ENCODE data around the gene OGFOD2. TPM values are rescaled to one million over a fixed set of nuclear protein-coding genes. Genes with fewer than 3 reads are reported as not detected.

Gene OGFOD2
- total RNA-seq, 1 donor from 2014 or later: 19.5 TPM

GRCh38 chr12:122942637-122943036 lies 32.4 kb upstream of the OGFOD2 start:
- TF ChIP-seq CTCF (IDR thresholded peaks at IDR 0.05): no peak
- H3K27me3 ChIP-seq (ENCODE audit: low read depth): no peaks in the 10 kb centered on the region
- intact Hi-C loops (cut with DNase I): no loop called here
- no peak overlapping the region for H3K4me3 ChIP-seq
- no peaks in the 10 kb centered on the region for H3K36me3 ChIP-seq
- peak overlapping the region; percentile 67 for H3K27ac ChIP-seq
- no peaks in the 10 kb centered on the region for H3K9me3 ChIP-seq
- H3K4me1 ChIP-seq: peaks cover 39% of the 10 kb centered on the region
- DNase-seq: no peak
- peak in 1 of 2 donors; percentile 41 for ATAC-seq

GRCh38 chr12:122943196-122943595 lies 31.8 kb upstream of the OGFOD2 start:
- no peak for TF ChIP-seq CTCF (IDR thresholded peaks at IDR 0.05)
- Histone ChIP-seq H3K9me3 (no peaks in the 10 kb centered on the region), H3K27me3 (ENCODE audit: low read depth) (no peaks in the 10 kb centered on the region), H3K27ac (peak overlapping the region; percentile 67), H3K4me3 (no peak overlapping the region), H3K4me1 (peaks cover 42% of the 10 kb centered on the region), H3K36me3 (no peaks in the 10 kb centered on the region)
- intact Hi-C loops (cut with DNase I): no loop called here
- DNase-seq (no peak), ATAC-seq (no peak)

- TF ChIP-seq CTCF (IDR thresholded peaks at IDR 0.05): no peak
- Histone ChIP-seq H3K4me1 (peaks cover 42% of the 10 kb centered on the region), H3K4me3 (no peak overlapping the region), H3K9me3 (no peaks in the 10 kb centered on the region), H3K27ac (no peak overlapping the region), H3K36me3 (no peaks in the 10 kb centered on the region), H3K27me3 (ENCODE audit: low read depth) (no peaks in the 10 kb centered on the region)
- ATAC-seq (no peak), DNase-seq (no peak)
- intact Hi-C loops (cut with DNase I): no loop called here
These were observed 30.1 kb upstream of the OGFOD2 start for GRCh38 chr12:122944605-122945592.

GRCh38 chr12:122946690-122947341 lies 28.2 kb upstream of the OGFOD2 start:
- Histone ChIP-seq H3K27me3 (ENCODE audit: low read depth) (no peaks in the 10 kb centered on the region), H3K4me3 (no peak overlapping the region), H3K9me3 (no peaks in the 10 kb centered on the region), H3K4me1 (peaks cover 42% of the 10 kb centered on the region), H3K27ac (peak overlapping the region; percentile 76), H3K36me3 (no peaks in the 10 kb centered on the region)
- intact Hi-C loops (cut with DNase I): no loop called here
- ATAC-seq: peak; percentile 80 to 87
- TF ChIP-seq CTCF (IDR thresholded peaks at IDR 0.05): peak; percentile 22
- DNase-seq: peak; percentile 91

GRCh38 chr12:122947352-122947792 lies 27.7 kb upstream of the OGFOD2 start:
- Histone ChIP-seq H3K4me3 (no peak overlapping the region), H3K9me3 (no peaks in the 10 kb centered on the region), H3K36me3 (no peaks in the 10 kb centered on the region), H3K27me3 (ENCODE audit: low read depth) (no peaks in the 10 kb centered on the region), H3K27ac (peak overlapping the region; percentile 76), H3K4me1 (peaks cover 40% of the 10 kb centered on the region)
- DNase-seq (peak; percentile 81), ATAC-seq (peak; percentile 48 to 59)
- peak; percentile 45 for TF ChIP-seq CTCF (IDR thresholded peaks at IDR 0.05)
- intact Hi-C loops (cut with DNase I): no loop called here
